ENCODE data around the gene RAD54L2.

The RAD54L2 gene

DNA sequence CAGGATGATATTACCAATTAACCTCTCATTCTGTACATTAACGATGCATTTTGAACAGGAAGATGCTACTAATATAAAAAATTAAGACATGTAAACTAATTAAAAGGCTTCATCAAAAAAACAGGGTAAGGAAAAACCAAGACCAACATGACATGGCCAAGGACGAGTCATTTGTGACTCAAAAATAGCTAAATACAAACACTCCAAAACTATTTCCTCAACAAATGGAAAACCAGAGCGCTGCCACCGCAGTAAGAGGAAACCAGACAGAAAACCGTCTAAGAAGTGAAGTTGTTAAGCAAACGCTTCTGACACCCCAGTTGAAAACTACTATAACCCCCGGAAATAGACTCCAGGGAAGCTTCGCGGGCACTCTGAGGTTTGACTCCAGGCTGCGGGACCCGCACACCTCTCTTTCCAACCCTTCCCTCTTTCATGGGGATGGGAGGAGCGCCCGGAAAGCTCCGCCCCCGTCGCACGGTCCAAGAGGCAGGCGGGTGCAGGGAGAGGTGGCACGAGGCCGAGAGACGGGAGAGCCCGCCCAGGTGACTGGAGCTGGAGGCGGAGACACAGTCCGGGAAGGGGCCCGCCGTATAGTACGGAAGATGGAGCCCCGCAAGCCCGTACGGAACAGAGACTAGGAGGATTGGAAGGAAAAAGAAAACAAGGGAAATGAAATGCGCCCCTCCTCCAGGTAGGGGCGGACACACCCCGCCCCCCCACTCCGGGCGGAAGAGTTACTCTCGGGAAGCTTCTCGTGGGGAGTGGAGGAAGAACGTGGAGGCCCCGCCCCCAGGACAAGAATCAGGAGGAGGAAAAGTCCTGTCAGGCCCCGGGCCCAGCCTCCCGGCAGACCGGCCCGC, 39.4 kb upstream of the RAD54L2 start:
- ChIA-PET POLR2A (interaction anchor here (0.5 to 2.5 kb wide), 18 partner anchors 11 to 883 kb away, joined by 3 to 17 read pairs (median 4); partner anchors contain the start of genes MANF, RAD54L2, RPL29 and RRP9), CTCF (interaction anchor here (0.7 to 5.4 kb wide), 6 partner anchors 14 to 886 kb away, joined by 3 to 71 read pairs (median 24); no protein-coding TSS in a partner anchor)
- Histone ChIP-seq H3K4me1 (ENCODE audit: control insufficient read depth, insufficient read depth, low read length) (no peaks in the 10 kb centered on the region), H3K4me3 (ENCODE audit: low read depth, low read length) (peak overlapping the region; percentile 95), H3K27ac (ENCODE audit: extremely low read depth, low read depth, low read length) (peak overlapping the region; percentile 63), H3K9me3 (ENCODE audit: control insufficient read depth, insufficient read depth, low read depth, low read length) (no peaks in the 10 kb centered on the region), H3K36me3 (ENCODE audit: control insufficient read depth in 2 of 2, insufficient read depth in 1 of 2, low read length in 2 of 2) (peaks cover 0 to 10% of the 10 kb centered on the region in 2 experiments; a peak in 2 of 3 replicates)
- TF ChIP-seq, protein P1, sequence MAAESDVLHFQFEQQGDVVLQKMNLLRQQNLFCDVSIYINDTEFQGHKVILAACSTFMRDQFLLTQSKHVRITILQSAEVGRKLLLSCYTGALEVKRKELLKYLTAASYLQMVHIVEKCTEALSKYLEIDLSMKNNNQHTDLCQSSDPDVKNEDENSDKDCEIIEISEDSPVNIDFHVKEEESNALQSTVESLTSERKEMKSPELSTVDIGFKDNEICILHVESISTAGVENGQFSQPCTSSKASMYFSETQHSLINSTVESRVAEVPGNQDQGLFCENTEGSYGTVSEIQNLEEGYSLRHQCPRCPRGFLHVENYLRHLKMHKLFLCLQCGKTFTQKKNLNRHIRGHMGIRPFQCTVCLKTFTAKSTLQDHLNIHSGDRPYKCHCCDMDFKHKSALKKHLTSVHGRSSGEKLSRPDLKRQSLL (tag by site-specific recombination; IDR thresholded peaks at IDR 0.05), result peak; percentile 93
- TF ChIP-seq, protein P2, sequence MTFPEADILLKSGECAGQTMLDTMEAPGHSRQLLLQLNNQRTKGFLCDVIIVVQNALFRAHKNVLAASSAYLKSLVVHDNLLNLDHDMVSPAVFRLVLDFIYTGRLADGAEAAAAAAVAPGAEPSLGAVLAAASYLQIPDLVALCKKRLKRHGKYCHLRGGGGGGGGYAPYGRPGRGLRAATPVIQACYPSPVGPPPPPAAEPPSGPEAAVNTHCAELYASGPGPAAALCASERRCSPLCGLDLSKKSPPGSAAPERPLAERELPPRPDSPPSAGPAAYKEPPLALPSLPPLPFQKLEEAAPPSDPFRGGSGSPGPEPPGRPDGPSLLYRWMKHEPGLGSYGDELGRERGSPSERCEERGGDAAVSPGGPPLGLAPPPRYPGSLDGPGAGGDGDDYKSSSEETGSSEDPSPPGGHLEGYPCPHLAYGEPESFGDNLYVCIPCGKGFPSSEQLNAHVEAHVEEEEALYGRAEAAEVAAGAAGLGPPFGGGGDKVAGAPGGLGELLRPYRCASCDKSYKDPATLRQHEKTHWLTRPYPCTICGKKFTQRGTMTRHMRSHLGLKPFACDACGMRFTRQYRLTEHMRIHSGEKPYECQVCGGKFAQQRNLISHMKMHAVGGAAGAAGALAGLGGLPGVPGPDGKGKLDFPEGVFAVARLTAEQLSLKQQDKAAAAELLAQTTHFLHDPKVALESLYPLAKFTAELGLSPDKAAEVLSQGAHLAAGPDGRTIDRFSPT (tag by site-specific recombination; IDR thresholded peaks at IDR 0.05), result peak; percentile 59
- 0 out of 2 replicates have a peak, but pooled peaks have one; percentile 15 for TF ChIP-seq KLF1 (tag by site-specific recombination; IDR thresholded peaks at IDR 0.05)
- TF ChIP-seq BCL6B (tag by site-specific recombination; IDR thresholded peaks at IDR 0.05), result no peak
- TF ChIP-seq PRDM2 (tag by site-specific recombination; IDR thresholded peaks at IDR 0.05; ENCODE audit: borderline replicate concordance), result no peak
- peak; percentile 93 for TF ChIP-seq ZNF366 (tag by site-specific recombination; conservative IDR thresholded peaks at IDR 0.05)
- TF ChIP-seq ZNF610 (tag by site-specific recombination; IDR thresholded peaks at IDR 0.05; ENCODE audit: borderline replicate concordance), result no peak
- no peak for TF ChIP-seq ZNF768 (tag by site-specific recombination; IDR thresholded peaks at IDR 0.05)
- peak; percentile 89 for TF ChIP-seq SP2 (tag by site-specific recombination; IDR thresholded peaks at IDR 0.05)
- no peak for TF ChIP-seq HOXC10 (CRISPR knock-in tag; IDR thresholded peaks at IDR 0.05)
- TF ChIP-seq KLF16 (tag by site-specific recombination; IDR thresholded peaks at IDR 0.05), result peak; percentile 46
- TF ChIP-seq PRDM1 (tag by site-specific recombination; IDR thresholded peaks at IDR 0.05), result no peak
- TF ChIP-seq ZNF140 (tag by site-specific recombination; IDR thresholded peaks at IDR 0.05), result no peak
- no peak for TF ChIP-seq ZNF488 (tag by site-specific recombination; IDR thresholded peaks at IDR 0.05)
- TF ChIP-seq ZEB2 (tag by site-specific recombination; IDR thresholded peaks at IDR 0.05), result peak; percentile 86; the same call in 1 of the 2 replicates
- TF ChIP-seq IKZF3 (tag by site-specific recombination; IDR thresholded peaks at IDR 0.05), result peak; percentile 84
- TF ChIP-seq ZSCAN23 (tag by site-specific recombination; IDR thresholded peaks at IDR 0.05), result no peak
- TF ChIP-seq SP3 (tag by site-specific recombination; IDR thresholded peaks at IDR 0.05), result peak; percentile 98
- TF ChIP-seq ZNF555 (tag by site-specific recombination; conservative IDR thresholded peaks at IDR 0.05), result no peak
- TF ChIP-seq HOXA7 (CRISPR knock-in tag; IDR thresholded peaks at IDR 0.05; ENCODE audit: borderline replicate concordance), result no peak
- TF ChIP-seq KLF8 (tag by site-specific recombination; IDR thresholded peaks at IDR 0.05), result peak; percentile 95
- no peak for TF ChIP-seq ZNF112 (tag by site-specific recombination; IDR thresholded peaks at IDR 0.05)
- TF ChIP-seq ZNF596 (tag by site-specific recombination; IDR thresholded peaks at IDR 0.05), result no peak
- TF ChIP-seq ZNF529 (tag by site-specific recombination; IDR thresholded peaks at IDR 0.05; ENCODE audit: insufficient replicate concordance), result no peak

Data from HEK293 (cell line).